ENCODE measurements around the gene CCDC154.
"Not testable (repeated sequence)": the region's sequence is repeated elsewhere in the genome, so short reads cannot be mapped to it uniquely, and the experiment has no call there.

CCDC154 gene

DNA sequence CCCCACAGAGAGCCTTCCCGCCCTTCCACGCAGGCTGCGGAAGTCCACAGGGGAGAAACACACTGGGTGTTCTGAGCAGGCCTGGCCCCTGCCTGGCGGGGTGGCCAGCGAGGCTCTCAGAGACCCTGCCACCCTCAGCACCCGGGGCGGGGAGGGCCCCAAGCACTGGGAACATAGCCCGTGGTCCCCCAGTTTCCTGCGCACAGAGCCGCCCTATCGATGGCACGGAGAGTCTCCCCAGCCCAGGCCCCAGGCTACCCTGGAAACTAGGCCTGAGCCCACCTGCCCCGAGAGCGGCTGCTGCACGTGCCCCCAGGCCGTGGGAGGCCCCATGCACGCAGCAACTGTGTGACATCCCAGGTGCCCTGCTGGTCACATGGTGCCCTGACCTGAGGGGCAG is 10.2 kb upstream of the CCDC154 start:
- DNase-seq (ENCODE audit: low spot score), result no peak

DNA sequence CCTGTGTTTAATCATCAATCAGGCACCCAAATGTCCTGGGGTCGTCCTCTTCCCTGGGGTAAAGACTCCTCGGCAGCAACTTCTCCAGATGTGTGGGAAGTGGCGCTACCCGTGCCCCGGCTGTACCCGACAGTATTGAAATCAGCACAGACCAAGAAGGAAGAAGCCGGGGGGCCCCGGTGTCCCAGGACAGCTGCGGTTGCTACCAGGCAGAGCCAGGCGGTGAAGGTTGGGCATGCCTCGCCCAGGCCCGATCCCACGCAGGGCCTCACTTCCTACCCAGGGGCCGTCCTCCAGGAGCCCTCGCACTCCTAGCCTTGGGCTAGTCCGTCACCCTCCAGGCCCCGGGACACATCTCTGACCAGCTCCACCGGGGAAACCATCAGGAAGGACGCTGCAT is 9.0 kb upstream of the CCDC154 start:
- no peak for DNase-seq (ENCODE audit: low spot score)

DNA sequence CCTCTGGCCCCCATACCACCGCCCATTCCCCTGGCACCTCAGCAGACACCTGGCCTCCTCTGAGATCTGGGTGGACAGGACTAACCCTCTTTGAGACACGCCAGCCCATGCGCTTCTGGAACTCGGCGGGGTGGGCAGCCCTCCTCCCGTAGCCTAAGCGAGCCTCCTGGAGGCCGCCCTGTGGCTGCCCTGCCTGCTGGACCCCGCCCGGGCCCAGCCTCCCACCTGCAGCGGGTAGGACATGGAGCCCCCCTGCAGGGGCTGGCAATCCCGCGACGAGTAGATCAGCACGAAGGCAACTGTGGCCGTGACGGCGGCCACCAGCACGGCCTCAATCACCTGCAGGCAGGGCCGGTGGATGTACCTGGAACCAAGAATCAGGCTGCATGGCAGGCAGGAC is 8.2 kb upstream of the CCDC154 start:
- no peak for DNase-seq (ENCODE audit: low spot score)

DNA sequence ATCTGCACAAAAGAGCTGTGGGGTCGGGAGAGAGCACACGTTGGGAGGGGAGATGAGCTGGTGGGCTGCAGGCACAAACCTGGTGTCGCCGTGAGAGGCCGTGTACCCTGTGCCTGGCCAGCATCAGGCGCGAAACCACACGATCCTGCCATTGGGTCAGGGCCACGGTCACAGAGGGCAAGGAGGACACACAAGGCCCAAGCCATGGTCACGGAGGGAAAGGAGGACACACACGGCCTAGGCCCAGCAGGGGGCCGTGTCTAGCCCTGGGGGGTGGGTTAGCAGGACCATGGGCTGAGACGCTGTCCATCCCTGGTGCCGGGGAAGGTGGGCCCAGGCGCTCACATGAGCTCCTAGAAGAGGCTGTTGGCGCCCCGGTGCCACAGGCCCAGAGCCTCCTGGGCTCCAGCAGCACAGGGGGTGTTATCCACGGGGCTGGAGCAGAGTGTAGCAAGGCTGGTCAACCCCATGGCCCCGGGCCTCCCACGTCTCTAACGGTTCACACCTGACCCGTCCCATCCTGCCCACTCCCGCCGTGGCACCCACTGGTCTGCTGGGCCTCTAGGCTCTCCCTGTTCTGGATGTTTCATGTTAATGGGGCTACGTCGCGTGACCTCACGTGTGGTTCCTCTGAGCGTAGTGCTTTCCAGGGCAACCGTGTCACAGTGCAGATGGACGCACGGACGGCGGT is 7.5 kb upstream of the CCDC154 start:
- no peak for DNase-seq (ENCODE audit: low spot score)

DNA sequence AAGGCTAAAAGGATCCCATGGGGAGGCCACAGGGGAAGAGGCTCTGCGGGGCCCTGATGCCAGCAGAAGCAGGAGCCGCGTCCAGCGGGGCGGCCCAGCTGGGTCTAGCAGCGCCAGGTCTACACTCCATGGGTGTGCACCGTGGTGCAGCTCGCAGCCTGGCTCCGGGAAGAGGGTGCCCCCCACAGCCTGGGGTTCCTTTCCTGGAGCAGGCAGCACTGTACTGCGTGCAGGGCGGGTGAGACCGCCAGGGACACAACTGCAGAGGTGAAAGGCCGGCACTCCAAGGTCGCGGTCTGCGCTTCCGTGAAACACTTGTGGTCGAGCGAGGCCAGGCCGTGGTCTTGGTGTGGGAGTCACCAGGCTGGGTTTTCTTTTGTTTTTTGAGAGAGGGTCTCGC is 6.5 kb upstream of the CCDC154 start:
- DNase-seq (ENCODE audit: low spot score), result no peak

DNA sequence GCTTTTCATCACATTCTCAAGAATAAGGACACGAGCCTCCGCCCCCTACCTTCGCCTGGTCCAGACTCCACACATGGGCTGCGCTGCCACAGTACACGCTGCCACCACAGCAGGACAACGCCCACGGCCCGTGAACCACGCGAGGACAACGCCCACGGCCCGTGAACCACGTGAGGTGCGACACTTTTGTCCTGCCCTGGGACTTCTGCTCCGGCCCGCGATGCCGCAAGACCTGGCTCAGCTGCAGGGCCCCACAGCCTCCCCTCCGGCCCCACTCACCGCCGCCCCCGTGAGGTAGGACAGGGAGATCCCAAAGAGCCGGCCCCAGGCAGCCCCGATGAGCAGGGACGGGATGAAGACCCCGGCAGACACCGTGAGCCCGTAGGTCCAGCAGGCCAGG is 5.9 kb upstream of the CCDC154 start:
- no peak for DNase-seq (ENCODE audit: low spot score)

DNA sequence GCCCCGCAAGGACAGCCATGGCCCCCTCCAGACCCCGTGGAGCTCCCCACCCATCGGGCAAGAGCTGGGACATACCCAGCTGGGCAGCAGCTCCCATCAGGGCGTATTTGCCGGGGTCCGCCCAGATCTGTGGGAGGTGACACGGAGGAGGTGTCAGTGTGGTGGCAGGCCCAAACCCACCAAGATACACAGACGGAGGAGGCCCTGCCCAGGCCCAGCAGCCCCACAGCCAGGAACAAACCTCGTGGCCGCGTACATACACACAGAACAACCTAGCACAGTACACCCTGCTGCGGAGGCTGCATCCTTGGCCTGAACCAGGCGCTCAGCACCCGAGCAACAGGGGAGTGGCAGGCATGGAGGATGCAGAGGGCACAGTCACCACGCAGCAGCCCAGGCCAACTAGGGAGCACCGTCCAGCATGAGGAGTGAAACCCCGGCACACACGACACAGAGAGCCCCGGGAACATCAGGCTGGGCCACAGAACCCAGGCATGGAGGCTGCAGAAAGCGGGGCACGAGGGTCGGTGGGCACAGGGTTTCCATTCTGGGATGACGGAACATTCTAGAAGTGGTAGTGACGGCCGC is 4.9 kb upstream of the CCDC154 start:
- no peak for DNase-seq (ENCODE audit: low spot score)

DNA sequence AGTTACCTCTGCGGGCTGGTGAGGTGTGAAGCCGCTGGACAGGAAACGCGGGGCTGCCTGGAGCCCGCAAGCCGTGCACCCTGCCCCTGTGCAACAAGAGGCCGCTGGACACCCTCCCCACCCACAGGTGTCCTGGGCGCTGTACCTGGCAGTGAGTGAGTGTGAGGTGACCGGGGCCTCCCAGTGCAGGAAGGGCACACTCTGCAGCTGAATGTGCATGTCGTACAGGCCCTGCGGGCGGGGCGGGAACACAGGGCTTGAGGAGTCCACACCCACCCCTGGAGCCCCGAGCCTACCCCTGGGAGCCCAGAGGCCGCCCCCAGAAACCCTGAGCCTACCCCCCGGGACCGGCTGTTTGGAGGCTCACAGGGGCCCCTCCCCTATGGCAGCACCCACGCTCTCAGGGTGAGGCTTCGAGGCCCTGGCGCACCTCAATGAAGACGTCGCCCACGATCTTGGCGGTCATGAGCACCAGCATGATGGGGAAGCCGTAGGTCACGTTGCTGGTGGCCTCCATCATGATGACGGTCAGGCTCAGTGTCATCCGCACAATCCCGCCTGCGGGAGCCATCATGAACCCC is 4.3 kb upstream of the CCDC154 start:
- DNase-seq (ENCODE audit: low spot score), result no peak

DNA sequence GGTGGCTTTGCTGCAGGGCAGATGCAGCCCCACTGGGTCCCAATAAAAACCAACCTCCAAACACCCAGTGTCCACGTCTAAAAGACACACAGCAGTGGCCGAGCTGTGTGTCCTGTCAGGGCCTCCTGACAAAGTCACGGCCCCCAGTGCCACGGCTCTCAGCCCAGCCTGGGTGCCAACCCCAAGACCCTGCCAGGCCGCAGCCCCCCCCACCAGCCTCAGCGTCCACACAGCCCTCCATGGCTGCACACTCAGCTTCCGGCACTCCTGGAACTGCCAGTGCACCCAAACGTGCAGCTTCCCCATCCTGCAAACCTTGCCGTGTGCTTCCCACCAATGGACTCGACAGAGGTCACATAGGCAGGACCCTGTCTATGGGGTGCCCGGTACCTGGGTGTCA is 3.6 kb upstream of the CCDC154 start:
- DNase-seq (ENCODE audit: low spot score), result no peak

DNA sequence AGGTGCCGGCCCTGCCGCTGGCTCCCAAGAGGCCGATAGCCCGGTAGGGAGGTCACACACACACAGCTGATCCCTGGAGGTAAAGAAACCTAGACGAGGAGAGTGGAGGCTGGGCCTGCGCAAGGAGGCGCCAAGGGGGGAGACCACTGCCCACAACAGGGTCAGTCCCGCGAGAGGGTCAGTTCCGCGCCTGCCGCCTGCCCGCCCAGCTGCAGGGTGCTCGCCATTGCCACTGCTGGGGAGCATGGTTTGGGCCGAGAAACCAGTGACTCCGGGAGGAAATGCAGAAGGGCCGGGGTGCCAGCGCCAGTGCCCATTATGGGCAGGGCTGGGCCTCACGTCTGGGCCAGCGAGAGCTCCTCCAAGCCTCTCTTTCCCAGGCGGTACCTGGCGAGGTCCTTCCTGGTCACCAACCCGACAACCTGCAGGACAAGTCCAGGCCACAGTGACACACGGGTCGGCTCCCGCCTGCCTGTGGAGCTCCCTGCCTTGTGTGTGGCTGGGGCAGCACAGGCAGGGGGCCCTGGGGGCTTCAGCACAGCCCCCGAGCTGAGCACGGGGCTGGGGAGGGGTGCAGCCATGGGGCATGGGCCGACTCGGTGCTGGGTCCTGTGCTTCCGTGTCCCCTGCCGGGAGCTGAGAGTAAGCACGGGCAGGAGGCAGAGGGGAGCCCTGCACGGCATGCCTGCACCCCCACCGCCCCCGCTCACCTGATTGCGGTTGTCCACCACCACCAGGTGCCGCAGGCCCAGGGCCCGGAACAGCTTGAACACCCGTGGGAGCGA is 2.1 kb upstream of the CCDC154 start:
- no peak for DNase-seq (ENCODE audit: low spot score)

DNA sequence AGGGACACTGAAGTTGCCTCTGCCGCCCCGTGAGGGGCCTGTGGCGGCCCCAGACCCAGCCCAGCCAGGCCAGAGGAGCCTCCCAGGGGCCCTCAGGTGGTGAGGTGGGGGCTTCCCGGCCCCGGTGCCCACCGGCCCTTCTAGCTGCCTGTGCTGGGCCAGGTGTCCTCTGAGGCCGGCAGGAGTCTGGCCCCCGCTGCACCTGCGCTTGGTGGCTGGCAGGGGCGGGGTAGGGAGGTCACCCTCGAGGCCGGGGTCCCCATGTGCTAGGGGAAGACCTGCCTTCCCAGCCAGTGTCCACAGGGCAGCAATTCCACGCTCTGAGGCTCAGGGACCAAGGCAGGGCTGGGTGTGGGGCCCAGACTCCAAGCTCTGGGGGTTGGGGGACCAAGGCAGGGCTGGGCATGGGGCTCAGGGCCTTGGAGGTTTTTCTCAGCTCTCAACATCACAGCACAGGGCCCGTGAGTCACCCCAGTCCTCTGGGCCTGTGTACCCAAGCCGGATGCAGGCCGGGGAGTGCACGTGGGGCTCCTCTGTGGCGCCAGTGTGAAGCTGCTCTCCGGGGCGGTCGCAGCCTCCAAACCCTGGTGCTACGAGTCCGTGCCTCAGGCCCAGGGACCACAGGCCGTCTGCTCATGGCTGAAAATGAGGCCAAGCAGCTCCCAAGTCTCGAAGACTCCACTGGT is 1.3 kb upstream of the CCDC154 start:
- DNase-seq (ENCODE audit: low spot score), result no peak

DNA sequence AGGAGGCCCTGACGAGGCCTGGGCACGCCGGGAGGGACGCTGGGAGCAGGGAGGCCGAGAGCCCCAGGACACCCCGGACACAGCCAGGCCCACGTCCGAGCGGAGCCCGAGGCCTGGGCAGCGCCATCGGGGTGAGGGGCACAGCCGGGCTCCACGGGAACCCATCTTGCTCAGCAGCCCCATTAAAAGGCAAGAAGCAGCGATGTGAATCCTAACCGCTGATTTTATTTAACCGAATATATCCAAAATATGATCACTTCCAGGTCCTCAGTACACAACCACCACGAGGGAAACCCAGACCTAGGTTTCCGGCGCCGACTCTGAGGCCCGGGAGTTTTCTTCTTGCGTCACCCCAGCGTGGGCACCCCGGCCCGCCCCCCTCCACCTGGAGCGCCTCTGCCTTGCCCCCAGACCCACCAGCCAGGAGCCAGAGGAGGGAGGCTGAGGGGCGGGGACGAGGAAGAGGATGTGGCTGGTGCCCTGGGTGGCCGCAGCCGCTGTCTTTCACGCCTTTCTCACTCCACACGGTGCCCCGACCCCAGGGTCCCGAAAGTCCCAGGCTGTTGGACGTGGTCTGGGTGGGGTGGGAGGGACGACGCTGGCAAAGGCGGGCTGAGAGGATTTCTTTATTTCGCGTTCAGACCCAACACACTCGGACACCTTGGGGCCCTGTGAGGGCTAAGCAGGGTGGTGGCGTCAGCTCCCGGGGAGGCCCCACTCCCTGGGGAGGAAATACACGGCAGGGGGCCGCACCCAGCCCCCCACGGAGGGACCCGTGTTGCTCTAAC is 568 bp upstream of the CCDC154 start:
- no peak for DNase-seq (ENCODE audit: low spot score)

DNA sequence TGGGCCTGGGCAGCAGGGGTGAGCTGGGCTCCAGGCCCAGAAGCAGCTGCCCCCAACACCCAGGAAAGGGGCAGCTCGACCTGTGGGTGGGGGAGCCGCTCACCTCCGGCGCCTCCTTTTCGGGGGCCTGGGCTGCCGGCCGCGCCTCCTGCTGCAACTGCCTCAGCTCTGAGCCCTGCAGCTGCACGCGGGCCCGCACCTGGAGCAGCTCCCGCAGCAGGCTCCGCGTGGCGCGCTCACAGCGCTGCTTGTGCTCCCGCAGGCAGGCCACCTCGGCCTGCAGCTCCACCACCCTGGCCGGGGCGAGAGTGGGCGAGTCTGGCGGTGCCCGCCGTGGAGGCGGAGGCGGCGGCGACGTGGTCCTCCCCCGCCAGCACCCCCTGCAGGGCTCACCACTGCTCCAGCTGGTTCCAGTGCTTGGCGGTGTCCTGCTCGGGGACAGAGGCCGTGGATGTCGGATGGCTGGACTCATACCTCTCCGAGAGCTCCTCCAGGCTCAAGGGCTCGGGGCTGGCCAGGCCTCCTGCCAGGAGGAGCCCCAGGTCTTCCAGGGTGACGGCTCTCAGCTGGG is 868 bp downstream of the CCDC154 start:
- DNase-seq (ENCODE audit: low spot score), result no peak

DNA sequence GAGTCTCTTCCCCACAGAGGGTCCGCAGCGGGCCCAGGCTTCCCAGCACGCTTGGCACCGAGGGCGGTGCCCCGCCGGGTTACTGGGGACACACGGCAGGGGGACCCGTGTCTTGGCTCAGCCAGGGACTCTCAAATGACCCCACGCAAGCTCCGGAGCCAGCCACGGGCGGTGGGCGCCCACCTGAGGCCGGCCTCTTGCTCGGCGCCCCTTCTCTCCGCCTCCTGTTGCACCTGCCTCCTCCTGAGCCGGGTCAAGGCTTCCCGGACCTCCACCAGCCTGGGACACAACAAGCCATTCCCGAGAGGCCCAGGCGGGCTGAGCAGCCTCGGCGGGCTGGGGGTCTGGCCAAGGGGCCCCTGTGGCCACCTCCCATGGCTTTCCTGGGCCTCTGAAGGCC is 1.7 kb downstream of the CCDC154 start:
- no peak for DNase-seq (ENCODE audit: low spot score)

DNA sequence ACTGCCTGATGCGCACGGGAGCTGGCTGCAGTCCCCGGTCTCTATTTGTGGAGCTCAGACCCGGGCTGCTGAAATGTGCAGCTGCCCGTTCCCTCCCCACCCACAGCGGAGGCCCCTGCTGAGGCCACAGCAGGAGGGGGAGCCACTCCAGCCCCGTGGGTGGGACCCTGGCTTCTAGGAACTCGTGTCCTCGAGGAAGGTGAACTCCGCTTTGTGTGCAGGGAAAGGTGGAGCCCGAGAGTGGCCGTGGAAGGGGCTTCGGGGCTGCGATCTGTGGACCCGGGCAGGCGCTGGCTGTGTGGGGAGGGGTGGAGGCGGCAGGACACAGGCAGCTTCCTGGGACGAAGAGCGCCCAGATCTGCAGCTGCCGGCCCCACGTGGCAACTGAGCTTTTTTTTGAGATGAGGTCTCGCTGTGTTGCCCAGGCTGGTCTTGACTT is 2.9 kb downstream of the CCDC154 start:
- no peak for DNase-seq (ENCODE audit: low spot score)

DNA sequence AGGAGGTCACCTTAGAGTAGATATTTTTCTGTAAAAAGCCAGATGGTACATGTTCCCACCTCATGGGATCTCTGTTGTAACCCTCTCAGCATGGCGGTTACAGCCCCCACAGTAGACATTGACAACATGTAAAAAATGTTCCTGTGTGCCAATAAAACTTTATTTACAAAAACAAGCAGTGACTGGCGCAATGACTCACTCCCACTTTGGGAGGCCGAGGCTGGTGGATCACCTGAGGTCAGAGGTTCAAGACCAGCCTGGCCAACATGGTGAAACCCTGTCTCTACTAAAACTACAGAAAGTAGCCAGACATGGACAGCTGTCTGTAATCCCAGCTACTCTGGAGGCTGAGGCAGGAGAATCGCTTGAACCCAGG is 4.7 kb downstream of the CCDC154 start:
- DNase-seq (ENCODE audit: low spot score), result not testable (repeated sequence)

DNA sequence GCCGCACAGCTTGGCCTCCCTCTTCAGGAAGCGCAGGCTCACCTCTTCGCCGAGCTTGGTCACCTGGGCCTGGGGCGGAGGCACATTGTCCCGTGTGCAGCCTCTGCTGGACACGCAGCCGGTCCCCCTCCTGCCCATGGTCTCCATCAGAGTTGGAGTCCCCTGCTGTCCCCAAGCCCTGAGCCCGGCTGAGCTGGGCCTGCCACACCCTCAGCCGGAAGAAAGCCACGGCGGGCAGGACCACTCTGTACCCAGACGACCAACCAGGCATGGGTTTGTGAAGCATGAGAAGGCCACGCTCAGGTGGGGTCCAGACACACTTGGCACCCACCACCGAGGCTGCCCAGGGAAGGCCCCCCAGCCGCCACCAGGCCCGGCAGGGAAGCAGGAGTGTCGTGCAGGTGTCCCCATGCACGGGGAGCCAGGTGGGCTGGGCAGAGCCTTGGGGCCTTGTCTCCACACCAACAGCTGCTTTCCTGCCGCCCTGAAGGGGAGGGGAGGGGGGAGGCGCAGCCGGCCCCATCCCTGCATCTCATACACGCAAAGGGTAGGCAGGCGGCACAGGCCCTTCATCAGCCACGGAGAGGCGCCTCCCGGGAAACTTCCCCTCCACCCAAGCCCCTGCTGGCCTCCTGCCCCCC is 5.2 kb downstream of the CCDC154 start:
- DNase-seq (ENCODE audit: low spot score), result no peak

DNA sequence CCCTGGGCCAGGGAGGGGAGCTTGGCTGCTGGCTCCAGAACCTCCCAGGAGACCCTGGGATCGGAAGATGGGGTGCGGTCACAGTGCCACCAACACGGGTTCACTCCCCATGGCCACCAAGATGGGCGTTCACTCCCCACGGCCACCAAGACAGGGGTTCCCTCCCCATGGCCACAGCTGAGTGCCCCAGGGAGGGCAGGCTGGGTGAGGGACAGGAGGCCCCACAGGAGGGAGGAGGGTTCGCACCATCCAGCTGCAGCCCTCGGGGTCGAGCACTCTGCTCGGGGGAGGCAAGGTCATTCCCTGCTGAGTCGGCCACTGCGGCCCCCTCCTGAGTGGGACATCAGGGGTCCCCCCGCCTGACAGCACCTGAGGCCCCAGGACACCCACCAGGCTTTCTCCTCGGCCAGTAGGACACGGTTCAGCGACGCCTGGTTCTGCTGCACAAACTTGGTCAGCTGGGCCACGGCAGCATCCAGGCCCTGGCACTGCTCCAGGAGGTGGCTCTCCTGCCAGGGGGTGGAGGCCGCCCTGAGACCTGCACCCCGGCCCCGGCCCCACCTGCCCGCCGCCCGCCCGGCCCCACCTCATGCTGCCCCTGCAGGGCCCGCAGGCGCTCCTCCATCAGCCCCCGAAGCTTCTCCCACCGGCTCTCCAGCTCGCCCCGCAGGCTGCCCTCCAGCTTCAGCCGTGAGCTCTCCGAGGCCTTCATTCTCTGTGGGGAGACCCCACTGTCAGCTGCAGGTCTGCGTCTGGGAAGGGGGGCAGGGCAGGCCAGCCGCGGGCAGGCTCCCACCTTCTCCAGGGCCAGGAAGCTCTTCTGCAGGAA is 5.9 kb downstream of the CCDC154 start:
- no peak for DNase-seq (ENCODE audit: low spot score)

DNA sequence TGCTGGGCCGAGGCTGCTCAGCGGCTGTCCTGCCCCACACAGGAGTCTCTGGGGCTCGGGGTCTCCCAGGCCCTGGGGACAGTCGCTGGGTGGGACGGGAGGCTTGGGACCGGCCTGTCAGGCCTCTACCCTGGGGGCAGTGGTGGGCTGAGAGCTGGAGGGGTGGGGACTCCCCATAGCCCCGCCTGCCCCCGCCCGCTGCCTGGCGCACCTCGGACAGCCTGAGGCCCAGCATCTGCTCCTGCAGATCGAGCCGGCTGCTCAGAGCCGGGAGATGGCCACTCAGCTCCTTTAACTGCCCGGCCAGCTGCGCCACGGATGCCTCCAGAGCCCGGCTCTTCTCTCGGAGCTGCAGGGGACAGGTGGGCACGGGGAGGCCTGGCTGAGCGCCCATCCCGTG is 6.8 kb downstream of the CCDC154 start:
- DNase-seq (ENCODE audit: low spot score), result no peak

Measured in CD4-positive, alpha-beta T cell treated with Interleukin-6 at 100 ng/mL for 8 hours (primary cell).